ENCODE measurements around the gene TGFB2.

DNA sequence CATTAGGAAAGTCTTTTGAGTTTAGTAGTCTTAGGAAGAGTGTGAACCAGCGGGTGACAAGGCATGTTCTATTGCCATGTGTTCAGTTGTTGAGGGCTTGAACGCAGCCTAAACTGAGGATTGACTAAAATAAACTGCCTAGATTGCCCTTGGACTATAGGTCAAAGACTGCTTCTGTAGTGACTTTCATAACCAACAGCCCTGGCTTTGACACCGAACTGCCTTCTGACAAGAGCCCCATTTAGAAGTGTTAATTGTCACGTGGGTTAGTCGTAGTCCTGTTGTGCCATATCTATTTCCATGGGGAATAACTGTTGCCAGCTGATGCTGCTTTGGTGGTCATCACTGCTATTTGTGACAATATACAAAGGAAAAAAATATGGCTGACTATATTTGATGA lies 90.4 kb downstream of the TGFB2 start:
- TF ChIP-seq CTCF (IDR thresholded peaks at IDR 0.05; ENCODE audit: poor library complexity, severe bottlenecking), result no peak
- TF ChIP-seq SMC3 (conservative IDR thresholded peaks at IDR 0.05; ENCODE audit: poor library complexity), result no peak
- TF ChIP-seq MXI1 (conservative IDR thresholded peaks at IDR 0.05; ENCODE audit: poor library complexity, severe bottlenecking), result no peak

All from neural cell (in vitro differentiated cells).